Brain microvascular endothelial cell (primary cell): Measurements from ENCODE around the gene NSUN6.
"Not testable (repeated sequence)": the region's sequence is repeated elsewhere in the genome, so short reads cannot be mapped to it uniquely, and the experiment has no call there.

Source experiments
- DNase-seq: peaks from one replicate; pipeline ENCODE4 v3.0.0-alpha.2; 2020
- H3K27ac ChIP-seq: fragments of 250-450 bp; sonication (Bioruptor Pico); 2 replicates; pipeline ENCODE4 v1.5.1; 2020; ENCODE audit warnings: mild to moderate bottlenecking, moderate library complexity
- H3K27me3 ChIP-seq: fragments of 250-450 bp; sonication (Bioruptor Pico); replicated peaks from 2 replicates; pipeline ENCODE4 v1.5.1; 2020; ENCODE audit warnings: mild to moderate bottlenecking
- H3K36me3 ChIP-seq: fragments of 250-450 bp; sonication (Bioruptor Pico); replicated peaks from 2 replicates; pipeline ENCODE4 v1.5.1; 2020; ENCODE audit warnings: mild to moderate bottlenecking
- H3K4me3 ChIP-seq: 2 replicates; pipeline ENCODE4 v1.5.1; 2011; ENCODE audit warnings: low read depth, mild to moderate bottlenecking, control low read depth, low read length, moderate library complexity
- CTCF ChIP-seq: IDR thresholded peaks from 2 replicates; pipeline ENCODE4 v1.5.1; 2011; ENCODE audit warnings: low read depth, mild to moderate bottlenecking, moderate library complexity, low read length, control low read depth, inconsistent platforms; ENCODE audit errors: missing control alignments
- in situ Hi-C: cut with HindIII; loops from 2 replicates; pipeline ENCODE4 v1.10.0; 2017; ENCODE audit warnings: low sequenced_read_pairs, low pct_ligation_motif_present

NSUN6 gene

DNA sequence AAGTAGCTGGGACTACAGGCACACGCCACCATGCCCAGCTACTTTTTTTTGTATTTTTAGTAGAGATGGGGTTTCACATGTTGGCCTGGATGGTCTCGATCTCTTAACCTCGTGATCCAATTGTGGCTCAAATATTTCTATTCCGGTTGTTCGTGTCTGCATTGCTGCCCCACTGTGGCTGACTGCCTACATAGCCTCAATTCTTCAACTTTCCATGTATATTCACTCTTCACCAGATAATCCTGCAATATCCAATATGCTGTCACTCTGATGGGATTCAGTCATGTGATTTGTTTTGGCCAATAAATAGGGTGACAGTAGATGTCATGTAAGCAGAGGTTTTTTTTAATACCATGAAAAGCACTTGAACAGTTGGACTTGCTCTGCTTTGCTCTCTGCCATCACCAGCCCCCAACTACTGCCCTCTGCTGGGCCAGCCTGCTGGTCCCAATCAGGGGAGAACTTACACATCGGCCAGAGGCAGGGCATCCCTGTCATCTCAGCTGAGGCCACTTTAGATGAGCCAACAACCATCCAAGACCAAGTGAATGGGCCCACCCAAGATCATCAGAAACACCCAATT is 56.7 kb downstream of the NSUN6 start:
- Histone ChIP-seq H3K36me3 (no peaks in the 10 kb centered on the region), H3K27me3 (no peaks in the 10 kb centered on the region), H3K27ac (no peak overlapping the region), H3K4me3 (no peak overlapping the region)
- no peak for DNase-seq
- in situ Hi-C loops = no loop called here
- TF ChIP-seq CTCF = peak; percentile 60

GRCh38 chr10:18591141-18591540 is 60.2 kb downstream of the NSUN6 start:
- H3K4me3 ChIP-seq, H3K27me3 ChIP-seq, in situ Hi-C loops, H3K36me3 ChIP-seq, DNase-seq, H3K27ac ChIP-seq: not testable (repeated sequence)

GRCh38 chr10:18586637-18587036 is 64.8 kb downstream of the NSUN6 start:
- H3K4me3 ChIP-seq, H3K27ac ChIP-seq, DNase-seq, H3K27me3 ChIP-seq, in situ Hi-C loops, H3K36me3 ChIP-seq: not testable (repeated sequence)

DNA sequence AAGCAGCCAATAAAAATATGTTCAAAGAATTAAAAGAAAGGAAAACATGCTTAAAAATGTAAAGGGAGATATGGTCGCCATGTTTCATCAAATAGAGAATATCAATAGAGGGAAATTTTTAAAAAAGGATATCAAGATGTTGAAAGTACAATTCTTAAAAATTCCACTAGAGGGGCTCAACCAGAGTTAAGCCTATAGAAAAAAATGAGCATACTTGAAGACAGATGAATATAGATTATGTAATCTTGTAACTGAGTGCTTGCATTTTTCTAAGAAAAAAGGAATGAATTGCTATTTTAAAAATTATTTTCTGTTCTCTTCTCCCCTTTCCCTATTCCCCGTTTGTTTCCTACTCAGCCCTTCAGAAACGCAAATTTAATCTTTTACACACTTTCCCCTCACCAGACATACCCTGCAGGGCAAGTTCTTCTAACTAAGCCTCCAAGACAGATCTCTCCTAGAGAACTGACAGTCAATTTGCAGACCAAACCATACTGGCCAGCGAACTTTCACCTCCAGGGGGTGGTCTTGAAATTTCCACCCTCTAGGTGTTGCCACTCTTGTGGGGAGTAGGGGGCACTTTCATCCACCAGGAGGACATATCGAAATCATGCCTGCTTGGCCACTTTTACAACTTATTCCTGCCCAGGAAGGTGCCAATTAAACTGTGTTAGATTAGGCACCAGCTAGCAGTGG is 67.7 kb downstream of the NSUN6 start:
- Histone ChIP-seq H3K27me3 (no peaks in the 10 kb centered on the region), H3K36me3 (no peaks in the 10 kb centered on the region), H3K4me3 (no peak overlapping the region), H3K27ac (no peak overlapping the region)
- DNase-seq = no peak
- in situ Hi-C loops = no loop called here
- peak; percentile 10 for TF ChIP-seq CTCF

- Histone ChIP-seq H3K4me3 (no peak overlapping the region), H3K36me3 (no peaks in the 10 kb centered on the region), H3K27ac (no peak overlapping the region), H3K27me3 (no peaks in the 10 kb centered on the region)
- in situ Hi-C loops = no loop called here
- TF ChIP-seq CTCF = no peak
- peak; percentile 31 for DNase-seq
Measured at GRCh38 chr10:18582803-18583202, 68.6 kb downstream of the NSUN6 start.

DNA sequence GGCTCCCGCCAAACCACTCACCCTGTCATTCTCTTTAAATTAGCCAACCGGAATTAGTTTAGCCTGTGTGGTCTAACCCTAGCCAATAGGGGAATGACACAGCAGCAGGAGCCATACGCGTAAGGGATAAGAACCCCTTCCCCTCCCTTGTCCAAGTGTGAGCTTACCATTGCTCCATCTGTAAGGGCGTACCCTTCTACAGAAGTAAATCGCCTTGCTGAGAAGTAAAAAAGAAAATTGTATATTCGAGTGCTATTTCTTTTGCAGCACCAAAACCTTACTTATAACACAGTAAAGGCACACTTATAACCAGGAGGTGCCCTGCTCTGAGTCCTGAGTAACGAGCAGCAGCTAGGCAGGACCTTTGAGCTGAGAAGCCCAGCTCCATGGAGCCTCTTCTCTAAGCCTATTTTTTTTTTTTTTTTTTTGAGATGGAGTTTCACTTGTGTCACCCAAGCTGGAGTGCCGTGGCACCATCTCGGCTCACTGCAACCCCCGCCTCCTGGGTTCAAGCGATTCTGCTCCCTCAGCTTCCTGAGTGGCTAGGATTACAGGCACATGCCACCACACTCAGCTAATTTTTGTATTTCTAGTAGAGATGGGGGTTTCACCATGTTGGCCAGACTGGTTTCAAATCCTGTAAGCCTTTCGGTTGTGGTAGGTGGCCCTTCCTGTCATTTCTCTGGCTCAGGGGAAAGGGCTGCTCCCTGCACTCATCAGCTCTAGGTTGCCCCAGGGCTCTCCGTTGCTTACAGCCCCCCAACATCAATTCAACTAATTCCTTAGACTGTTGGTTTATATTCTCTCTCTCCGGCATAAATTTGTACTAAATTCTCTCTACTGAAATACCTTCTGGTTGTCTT is 73.3 kb downstream of the NSUN6 start:
- Histone ChIP-seq H3K4me3 (no peak overlapping the region), H3K36me3 (no peaks in the 10 kb centered on the region), H3K27me3 (no peaks in the 10 kb centered on the region), H3K27ac (no peak overlapping the region)
- no peak for TF ChIP-seq CTCF
- in situ Hi-C loops = no loop called here
- no peak for DNase-seq
